Keratinocyte (primary cell): ENCODE data around the gene KIF16B. TPM values are rescaled to one million over a fixed set of nuclear protein-coding genes. Genes with fewer than 3 reads are reported as not detected.

Experiments used
- DNase-seq: peaks from one replicate; pipeline ENCODE4 v3.0.0-alpha.2; 2011; ENCODE audit warnings: low read depth, missing footprints, low spot score
- FAIRE-seq: peaks from 2 replicates; lab custom pipeline; 2011; peaks lifted over from hg19 to GRCh38; lab: Jason Lieb, UNC
- H2AFZ ChIP-seq: 2 replicates; pipeline ENCODE4 v1.6.0; 2012; ENCODE audit warnings: low read length, control low read depth, inconsistent platforms; ENCODE audit not compliant: control insufficient read depth
- H3K27ac ChIP-seq: 2 replicates; pipeline ENCODE4 v1.5.1; 2011; ENCODE audit warnings: low read length; ENCODE audit not compliant: control insufficient read depth, insufficient read depth
- H3K27me3 ChIP-seq: 3 replicates; pipeline ENCODE4 v1.6.0; 2011; ENCODE audit warnings: low read length; ENCODE audit not compliant: control insufficient read depth, insufficient read depth; ENCODE audit errors: extremely low read depth
- H3K36me3 ChIP-seq, 2 experiments: 2 replicates in 1 of 2; 3 replicates in 1 of 2; pipeline ENCODE4 v1.5.1; 2011; ENCODE audit warnings: low read length in 2 of 2, mild to moderate bottlenecking in 1 of 2; ENCODE audit not compliant: control insufficient read depth in 2 of 2, insufficient read depth in 2 of 2; ENCODE audit errors: extremely low read depth in 1 of 2
- H3K4me1 ChIP-seq: 3 replicates; pipeline ENCODE4 v1.5.1; 2011; ENCODE audit warnings: low read length; ENCODE audit not compliant: control insufficient read depth, insufficient read depth; ENCODE audit errors: extremely low read depth
- H3K4me2 ChIP-seq: 3 replicates; pipeline ENCODE4 v1.6.0; 2011; ENCODE audit warnings: low read depth, low read length; ENCODE audit not compliant: control insufficient read depth, insufficient read depth; ENCODE audit errors: extremely low read depth
- H3K4me3 ChIP-seq, 3 experiments: fragments of 200-600 bp in 1 of 3; sonication (generic) in 1 of 3; 2 replicates in 2 of 3; 3 replicates in 1 of 3; pipeline ENCODE4 v1.5.1; 2011 to 2016; ENCODE audit warnings: low read length in 3 of 3, mild to moderate bottlenecking in 3 of 3, control low read depth in 2 of 3, inconsistent platforms in 1 of 3, low read depth in 1 of 3, mixed read lengths in 1 of 3, mixed run types in 1 of 3, moderate library complexity in 1 of 3; ENCODE audit not compliant: control insufficient read depth in 2 of 3, insufficient read depth in 2 of 3; ENCODE audit errors: extremely low read depth in 1 of 3
- H3K79me2 ChIP-seq: 2 replicates; pipeline ENCODE4 v1.6.0; 2012; ENCODE audit warnings: low read length; ENCODE audit not compliant: control insufficient read depth, insufficient read depth
- H3K9ac ChIP-seq: 3 replicates; pipeline ENCODE4 v1.6.0; 2011; ENCODE audit warnings: low read length; ENCODE audit not compliant: control insufficient read depth, insufficient read depth; ENCODE audit errors: extremely low read depth
- H3K9me1 ChIP-seq: 3 replicates; pipeline ENCODE4 v1.6.0; 2011; ENCODE audit warnings: low read length; ENCODE audit not compliant: control insufficient read depth, insufficient read depth; ENCODE audit errors: extremely low read depth
- H3K9me3 ChIP-seq: 2 replicates; pipeline ENCODE4 v1.5.1; 2012; ENCODE audit warnings: low read depth, low read length; ENCODE audit not compliant: control insufficient read depth
- H4K20me1 ChIP-seq: 3 replicates; pipeline ENCODE4 v1.6.0; 2011; ENCODE audit warnings: low read length; ENCODE audit not compliant: control insufficient read depth, insufficient read depth; ENCODE audit errors: extremely low read depth
- CTCF ChIP-seq, 3 experiments: IDR thresholded peaks in 1 of 3; conservative IDR thresholded peaks in 1 of 3; optimal IDR thresholded peaks in 1 of 3; 2 replicates in 2 of 3; 3 replicates in 1 of 3; pipeline versions ENCODE3 to v1.5.1; 2011; ENCODE audit warnings: low read length in 3 of 3, mild to moderate bottlenecking in 3 of 3, moderate library complexity in 2 of 3, control low read depth in 1 of 3, inconsistent platforms in 1 of 3; ENCODE audit not compliant: insufficient read depth in 2 of 3; ENCODE audit errors: extremely low read depth in 1 of 3
- EZH2 ChIP-seq: IDR thresholded peaks from one replicate; pipeline ENCODE4 v1.6.1; 2012; ENCODE audit warnings: inconsistent platforms, mild to moderate bottlenecking, low read length, moderate library complexity
- dilution Hi-C: fragments of 300-500 bp; cut with MboI; formaldehyde crosslinking; loops from one replicate; pipeline ENCODE4 v1.7.0; 2020; ENCODE audit warnings: low sequenced_read_pairs; ENCODE audit not compliant: extremely low pct_ligation_motif_present
- polyA plus RNA-seq, 5 experiments: library from polyadenylated mRNA; depleted of rRNA in 3 of 5; stranded (reverse) in 3 of 5; stranded (forward) in 1 of 5; unstranded in 1 of 5; fragments of >200 nt; gene quantifications; 1 replicate in 1 of 5; 2 replicates in 3 of 5; 3 replicates in 1 of 5; pipeline versions ENCODE4 v1.2.1 to v1.2.3, GENCODE V29; 2011 to 2012; ENCODE audit warnings: missing spikeins in 2 of 5, low read depth in 1 of 5, low replicate concordance in 1 of 5

Gene KIF16B
- polyA plus RNA-seq, 1 donor (not counting 4 experiments of a cell fraction or from before 2014, with no cell fraction given), result 16.1 TPM

GRCh38 chr20:16395366-16395765 is 177.9 kb downstream of the KIF16B start:
- no peak overlapping the region for H3K4me2 ChIP-seq
- no peaks in the 10 kb centered on the region for H3K4me1 ChIP-seq
- H3K79me2 ChIP-seq, result no peaks in the 10 kb centered on the region
- TF ChIP-seq CTCF (optimal IDR thresholded peaks at IDR 0.05 in 1 of 3, IDR thresholded peaks at IDR 0.05 in 1 of 3, conservative IDR thresholded peaks at IDR 0.05 in 1 of 3; ENCODE audit: extremely low read depth in 1 of 3, insufficient read depth in 2 of 3, low read length in 3 of 3) (no peak), EZH2 (no peak)
- H3K27ac ChIP-seq, result no peak overlapping the region
- dilution Hi-C loops, result no loop called here
- H3K9me1 ChIP-seq, result no peaks in the 10 kb centered on the region
- DNase-seq (no peak), FAIRE-seq (no peak)
- H3K36me3 ChIP-seq, result peaks cover 5 to 11% of the 10 kb centered on the region in 2 experiments
- H3K4me3 ChIP-seq, result no peak overlapping the region
- no peaks in the 10 kb centered on the region for H3K27me3 ChIP-seq
- H3K9me3 ChIP-seq, result no peaks in the 10 kb centered on the region
- H3K9ac ChIP-seq, result no peak overlapping the region
- H4K20me1 ChIP-seq, result no peaks in the 10 kb centered on the region
- no peak overlapping the region for H2AFZ ChIP-seq

GRCh38 chr20:16394784-16395183 is 178.5 kb downstream of the KIF16B start:
- no peaks in the 10 kb centered on the region for H3K9me3 ChIP-seq
- no peak overlapping the region for H3K9ac ChIP-seq
- no peaks in the 10 kb centered on the region for H3K79me2 ChIP-seq
- no peaks in the 10 kb centered on the region for H4K20me1 ChIP-seq
- no peak overlapping the region for H3K27ac ChIP-seq
- no peak overlapping the region for H2AFZ ChIP-seq
- no peaks in the 10 kb centered on the region for H3K9me1 ChIP-seq
- no peak overlapping the region for H3K4me2 ChIP-seq
- DNase-seq (no peak), FAIRE-seq (no peak)
- no peak overlapping the region for H3K4me3 ChIP-seq
- H3K27me3 ChIP-seq, result no peaks in the 10 kb centered on the region
- dilution Hi-C loops, result no loop called here
- TF ChIP-seq EZH2 (no peak), CTCF (optimal IDR thresholded peaks at IDR 0.05 in 1 of 3, IDR thresholded peaks at IDR 0.05 in 1 of 3, conservative IDR thresholded peaks at IDR 0.05 in 1 of 3; ENCODE audit: extremely low read depth in 1 of 3, insufficient read depth in 2 of 3, low read length in 3 of 3) (no peak)
- peaks cover 5 to 11% of the 10 kb centered on the region in 2 experiments for H3K36me3 ChIP-seq
- H3K4me1 ChIP-seq, result no peaks in the 10 kb centered on the region
